Measurements from ENCODE around the gene LMO3. TPM values are rescaled to one million over a fixed set of nuclear protein-coding genes. Genes with fewer than 3 reads are reported as not detected.

The LMO3 gene
- total RNA-seq, 1 experiment from 2014 or later = not detected

DNA sequence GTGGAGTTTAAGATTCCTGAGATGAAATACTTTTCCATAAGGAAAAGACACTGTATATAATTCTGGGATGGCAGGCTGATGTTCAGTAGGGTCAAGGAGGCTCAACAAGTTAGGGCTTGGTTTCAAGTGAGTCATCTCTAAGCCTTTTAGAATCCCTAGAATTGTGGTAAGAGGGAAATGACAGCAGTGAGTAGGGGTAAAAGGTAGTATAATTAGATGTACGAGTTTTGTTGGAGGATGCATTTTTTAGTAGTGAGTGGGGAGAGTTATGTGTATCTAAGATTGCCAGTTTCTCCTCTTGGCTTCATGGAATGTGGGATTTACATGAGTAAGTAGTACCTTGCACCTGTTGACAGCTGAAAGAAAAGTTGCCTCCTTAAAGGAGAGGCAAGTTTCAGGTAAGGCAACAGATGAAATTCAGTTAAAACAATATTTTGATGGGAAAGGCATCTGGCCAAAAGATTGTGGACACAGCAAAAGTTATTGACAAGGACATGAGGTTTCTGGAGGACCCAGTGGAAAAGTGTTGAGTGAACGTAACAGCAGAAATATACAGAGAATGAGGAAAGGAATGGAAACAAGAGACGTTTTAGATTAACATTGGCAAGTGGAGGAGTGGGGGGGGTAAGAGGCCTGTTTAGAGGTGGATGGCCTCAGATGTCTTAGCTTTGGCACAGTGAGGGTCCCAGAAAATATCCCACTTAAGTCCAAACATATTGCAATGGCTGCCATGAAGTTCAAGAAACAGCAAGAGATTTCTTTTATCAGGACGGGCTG is 21.8 kb downstream of the LMO3 start:
- H3K4me3 ChIP-seq = no peak overlapping the region
- no peaks in the 10 kb centered on the region for H3K9me3 ChIP-seq (ENCODE audit: insufficient read depth, low read depth)
- no peaks in the 10 kb centered on the region for H3K9me2 ChIP-seq (ENCODE audit: insufficient read depth)
- POLR2A ChIA-PET (ENCODE audit: unreplicated experiment) = no interaction called here
- intact Hi-C loops (cut with micrococcal nuclease; ENCODE audit: unreplicated experiment) = no loop called here
- 0 out of 2 replicates have a peak, but pooled peaks cover 7% of the 10 kb centered on the region for H3F3A ChIP-seq (ENCODE audit: insufficient read depth, low read depth)
- no peaks in the 10 kb centered on the region for H3K79me2 ChIP-seq (ENCODE audit: low read depth)
- CTCF ChIA-PET = interaction anchor here (0.7 kb wide), 1 partner anchor 1237 kb away, joined by 3 read pairs; no protein-coding TSS in a partner anchor
- H3K4me2 ChIP-seq = peak overlapping the region; percentile 1; the same call in 1 of the 2 replicates
- TF ChIP-seq, protein P1, sequence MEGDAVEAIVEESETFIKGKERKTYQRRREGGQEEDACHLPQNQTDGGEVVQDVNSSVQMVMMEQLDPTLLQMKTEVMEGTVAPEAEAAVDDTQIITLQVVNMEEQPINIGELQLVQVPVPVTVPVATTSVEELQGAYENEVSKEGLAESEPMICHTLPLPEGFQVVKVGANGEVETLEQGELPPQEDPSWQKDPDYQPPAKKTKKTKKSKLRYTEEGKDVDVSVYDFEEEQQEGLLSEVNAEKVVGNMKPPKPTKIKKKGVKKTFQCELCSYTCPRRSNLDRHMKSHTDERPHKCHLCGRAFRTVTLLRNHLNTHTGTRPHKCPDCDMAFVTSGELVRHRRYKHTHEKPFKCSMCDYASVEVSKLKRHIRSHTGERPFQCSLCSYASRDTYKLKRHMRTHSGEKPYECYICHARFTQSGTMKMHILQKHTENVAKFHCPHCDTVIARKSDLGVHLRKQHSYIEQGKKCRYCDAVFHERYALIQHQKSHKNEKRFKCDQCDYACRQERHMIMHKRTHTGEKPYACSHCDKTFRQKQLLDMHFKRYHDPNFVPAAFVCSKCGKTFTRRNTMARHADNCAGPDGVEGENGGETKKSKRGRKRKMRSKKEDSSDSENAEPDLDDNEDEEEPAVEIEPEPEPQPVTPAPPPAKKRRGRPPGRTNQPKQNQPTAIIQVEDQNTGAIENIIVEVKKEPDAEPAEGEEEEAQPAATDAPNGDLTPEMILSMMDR (conservative IDR thresholded peaks at IDR 0.05) = no peak
- TF ChIP-seq EZH2 (IDR thresholded peaks at IDR 0.05; ENCODE audit: low read depth) = no peak
- no peak overlapping the region for H2AFZ ChIP-seq
- H3K4me1 ChIP-seq (replicated peaks; ENCODE audit: insufficient read depth) = peaks cover 13% of the 10 kb centered on the region
- H4K20me1 ChIP-seq (ENCODE audit: insufficient read depth) = no peaks in the 10 kb centered on the region
- peak in 1 of 2 experiments; percentile 68 for DNase-seq
- BruUV-seq (replicated peaks) = no TSS peak
- H3K27me3 ChIP-seq (ENCODE audit: insufficient read depth, low read depth) = no peaks in the 10 kb centered on the region
- peak overlapping the region; percentile 10; the same call in 1 of the 2 replicates for H3K27ac ChIP-seq
- H3K36me3 ChIP-seq (ENCODE audit: low read depth) = no peaks in the 10 kb centered on the region

DNA sequence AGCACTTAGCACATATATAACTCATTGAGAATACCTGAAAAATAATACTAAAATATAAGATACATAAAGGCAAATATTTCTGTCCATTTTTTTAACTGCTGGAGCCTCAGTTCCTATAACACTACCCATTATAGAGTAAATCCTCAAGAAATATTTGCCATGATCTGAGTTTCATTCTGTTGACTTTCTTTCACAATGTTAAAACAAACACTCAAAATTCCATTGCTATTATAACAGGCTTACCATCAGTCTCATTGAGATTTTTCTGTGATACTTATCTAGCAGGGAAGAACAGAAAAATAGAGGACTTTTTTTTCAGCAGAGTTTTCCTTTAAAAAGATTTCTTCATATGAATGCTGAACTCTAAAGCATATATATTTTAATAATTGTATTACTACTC is 24.5 kb downstream of the LMO3 start:
- Histone ChIP-seq H3K36me3 (ENCODE audit: low read depth) (no peaks in the 10 kb centered on the region), H3K4me3 (no peak overlapping the region), H3K4me2 (no peak overlapping the region), H2AFZ (no peak overlapping the region), H3F3A (ENCODE audit: insufficient read depth, low read depth) (0 out of 2 replicates have a peak, but pooled peaks cover 7% of the 10 kb centered on the region), H3K9me3 (ENCODE audit: insufficient read depth, low read depth) (no peaks in the 10 kb centered on the region), H3K79me2 (ENCODE audit: low read depth) (no peaks in the 10 kb centered on the region), H3K4me1 (replicated peaks; ENCODE audit: insufficient read depth) (peaks cover 13% of the 10 kb centered on the region), H3K27ac (no peak overlapping the region), H3K27me3 (ENCODE audit: insufficient read depth, low read depth) (no peaks in the 10 kb centered on the region), H3K9me2 (ENCODE audit: insufficient read depth) (no peaks in the 10 kb centered on the region), H4K20me1 (ENCODE audit: insufficient read depth) (no peaks in the 10 kb centered on the region)
- intact Hi-C loops (cut with micrococcal nuclease; ENCODE audit: unreplicated experiment) = no loop called here
- no peak for DNase-seq
- POLR2A ChIA-PET (ENCODE audit: unreplicated experiment) = no interaction called here
- TF ChIP-seq, protein P1 (conservative IDR thresholded peaks at IDR 0.05) = no peak
- TF ChIP-seq EZH2 (IDR thresholded peaks at IDR 0.05; ENCODE audit: low read depth) = no peak
- CTCF ChIA-PET = no interaction called here
- no TSS peak for BruUV-seq (replicated peaks)

DNA sequence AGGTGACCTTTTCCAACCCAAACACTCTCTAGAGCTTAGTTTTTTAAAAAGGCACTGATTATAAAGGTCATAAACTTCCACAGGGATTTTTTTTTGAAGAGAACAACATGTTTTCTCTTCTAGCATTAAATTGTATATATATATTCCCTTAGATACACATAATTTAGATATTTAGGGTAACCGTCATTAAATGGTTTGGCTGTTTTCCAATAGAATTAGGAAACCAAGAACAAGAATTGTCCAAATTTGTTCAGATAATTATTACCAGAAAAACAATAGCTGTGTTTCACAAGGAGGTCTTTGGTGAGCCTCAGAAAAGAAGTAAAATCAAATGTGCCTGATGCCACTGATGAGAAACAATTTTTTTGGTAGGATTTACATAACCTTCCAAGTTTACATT is 26.9 kb downstream of the LMO3 start:
- H3K27me3 ChIP-seq (ENCODE audit: insufficient read depth, low read depth) = no peaks in the 10 kb centered on the region
- ChIA-PET POLR2A (ENCODE audit: unreplicated experiment) (no interaction called here), CTCF (no interaction called here)
- TF ChIP-seq EZH2 (IDR thresholded peaks at IDR 0.05; ENCODE audit: low read depth) = no peak
- TF ChIP-seq, protein P1 (conservative IDR thresholded peaks at IDR 0.05) = no peak
- H3K4me1 ChIP-seq (replicated peaks; ENCODE audit: insufficient read depth) = peaks cover 8% of the 10 kb centered on the region
- no peaks in the 10 kb centered on the region for H3K9me2 ChIP-seq (ENCODE audit: insufficient read depth)
- no peaks in the 10 kb centered on the region for H3K36me3 ChIP-seq (ENCODE audit: low read depth)
- intact Hi-C loops (cut with micrococcal nuclease; ENCODE audit: unreplicated experiment) = no loop called here
- H2AFZ ChIP-seq = no peak overlapping the region
- 0 out of 2 replicates have a peak, but pooled peaks cover 2% of the 10 kb centered on the region for H3F3A ChIP-seq (ENCODE audit: insufficient read depth, low read depth)
- H4K20me1 ChIP-seq (ENCODE audit: insufficient read depth) = no peaks in the 10 kb centered on the region
- no peak for DNase-seq
- H3K79me2 ChIP-seq (ENCODE audit: low read depth) = no peaks in the 10 kb centered on the region
- no TSS peak for BruUV-seq (replicated peaks)
- H3K27ac ChIP-seq = no peak overlapping the region
- no peaks in the 10 kb centered on the region for H3K9me3 ChIP-seq (ENCODE audit: insufficient read depth, low read depth)
- H3K4me3 ChIP-seq = no peak overlapping the region
- H3K4me2 ChIP-seq = no peak overlapping the region
